Naive thymus-derived CD4-positive, alpha-beta T cell (primary cell): ENCODE data around the gene FZD8. TPM values are rescaled to one million over a fixed set of nuclear protein-coding genes. Genes with fewer than 3 reads are reported as not detected.

Experiments
- ATAC-seq: fragments of 150-1000 bp; cut with Tn5 transposase; 2 replicates; pipeline ENCODE4 v1.10.0; 2021; ENCODE audit warnings: mild to moderate bottlenecking, moderate library complexity
- CTCF ChIA-PET: fragments of 350-600 bp; sonication (Branson Sonifier 250); formaldehyde crosslinking; loops from one replicate; lab custom pipeline; 2021; ENCODE audit warnings: antibody characterized with exemption; lab: Charles Lee
- POLR2A ChIA-PET: fragments of 350-600 bp; sonication (Branson Sonifier 250); formaldehyde crosslinking; loops from one replicate; lab custom pipeline; 2021; ENCODE audit warnings: antibody characterized with exemption, inconsistent platforms; lab: Charles Lee
- DNase-seq, 9 donors: peaks; one replicate each; pipeline versions ENCODE4 v3.0.0 to v3.0.0-alpha.2; 2020 to 2022; ENCODE audit warnings: mixed read lengths in 1 of 9
- H3K27ac ChIP-seq: one replicate; pipeline ENCODE4 v1.7.0; 2013; ENCODE audit warnings: mild to moderate bottlenecking, low read depth, low read length, moderate library complexity
- H3K27me3 ChIP-seq, 2 donors: one replicate each; pipeline ENCODE4 v1.7.0; 2013; ENCODE audit warnings: low read length in 2 of 2, mild to moderate bottlenecking in 2 of 2, moderate library complexity in 2 of 2; ENCODE audit not compliant: control insufficient read depth in 2 of 2, insufficient read depth in 2 of 2
- H3K36me3 ChIP-seq, 3 experiments: 1 replicate in 2 of 3; 2 replicates in 1 of 3; pipeline ENCODE4 v1.7.0; 2013; ENCODE audit warnings: low read length in 3 of 3, mild to moderate bottlenecking in 3 of 3, moderate library complexity in 1 of 3; ENCODE audit not compliant: insufficient read depth in 3 of 3, control insufficient read depth in 2 of 3
- H3K4me1 ChIP-seq, 2 donors: one replicate each; pipeline ENCODE4 v1.7.0; 2013; ENCODE audit warnings: low read length in 2 of 2, mild to moderate bottlenecking in 2 of 2, moderate library complexity in 1 of 2; ENCODE audit not compliant: control insufficient read depth in 2 of 2, insufficient read depth in 2 of 2
- H3K4me3 ChIP-seq: 2 replicates; pipeline ENCODE4 v1.7.0; 2013; ENCODE audit warnings: mild to moderate bottlenecking, low read length
- H3K9me3 ChIP-seq, 3 experiments: 1 replicate in 2 of 3; 2 replicates in 1 of 3; pipeline ENCODE4 v1.7.0; 2013; ENCODE audit warnings: low read length in 3 of 3; ENCODE audit not compliant: control insufficient read depth in 2 of 3
- H3K27ac Mint-ChIP-seq, 9 donors: one replicate each; pipeline ENCODE4 v1.8.0; 2020 to 2022; ENCODE audit warnings: mixed read lengths in 9 of 9, mild to moderate bottlenecking in 8 of 9, moderate library complexity in 5 of 9, inconsistent platforms in 2 of 9
- H3K27me3 Mint-ChIP-seq, 5 donors: one replicate each; pipeline ENCODE4 v1.8.0; 2021 to 2022; ENCODE audit warnings: mixed read lengths in 5 of 5, mild to moderate bottlenecking in 1 of 5
- H3K36me3 Mint-ChIP-seq, 5 donors: one replicate each; pipeline ENCODE4 v1.8.0; 2020 to 2022; ENCODE audit warnings: mixed read lengths in 5 of 5, mild to moderate bottlenecking in 3 of 5, inconsistent platforms in 1 of 5
- H3K4me1 Mint-ChIP-seq, 7 donors: one replicate each; pipeline ENCODE4 v1.8.0; 2020 to 2022; ENCODE audit warnings: mixed read lengths in 7 of 7, mild to moderate bottlenecking in 3 of 7, inconsistent platforms in 1 of 7
- H3K4me3 Mint-ChIP-seq, 10 donors: one replicate each; pipeline ENCODE4 v1.8.0; 2020 to 2022; ENCODE audit warnings: mild to moderate bottlenecking in 10 of 10, mixed read lengths in 10 of 10, moderate library complexity in 6 of 10, inconsistent platforms in 2 of 10
- H3K9me3 Mint-ChIP-seq, 11 donors: one replicate each; pipeline ENCODE4 v1.8.0; 2020 to 2022; ENCODE audit warnings: mixed read lengths in 11 of 11, mild to moderate bottlenecking in 4 of 11, inconsistent platforms in 1 of 11, moderate library complexity in 1 of 11
- intact Hi-C, 2 donors: fragments of 100-400 bp; cut with micrococcal nuclease; formaldehyde crosslinking; loops; one replicate each; pipeline ENCODE4 v1.15.1; 2023
- polyA plus RNA-seq, 2 donors: library from polyadenylated mRNA; unstranded; fragments of 300-500 nt; fragmentation: Illumina TruSeq; gene quantifications; one replicate each; pipeline ENCODE4 v1.2.3, GENCODE V29; 2021
- total RNA-seq, 6 experiments: library from RNA in 5 of 6; stranded (reverse) in 5 of 6; gene quantifications; 1 replicate in 5 of 6; 2 replicates in 1 of 6; pipeline ENCODE4 v1.2.3 and lab custom pipeline; 2021 to 2026

FZD8 gene
- total and polyA plus RNA-seq, 7 experiments from 2014 or later, result 0.19 to 1.7 (median 0.47) TPM; not detected in 2

DNA sequence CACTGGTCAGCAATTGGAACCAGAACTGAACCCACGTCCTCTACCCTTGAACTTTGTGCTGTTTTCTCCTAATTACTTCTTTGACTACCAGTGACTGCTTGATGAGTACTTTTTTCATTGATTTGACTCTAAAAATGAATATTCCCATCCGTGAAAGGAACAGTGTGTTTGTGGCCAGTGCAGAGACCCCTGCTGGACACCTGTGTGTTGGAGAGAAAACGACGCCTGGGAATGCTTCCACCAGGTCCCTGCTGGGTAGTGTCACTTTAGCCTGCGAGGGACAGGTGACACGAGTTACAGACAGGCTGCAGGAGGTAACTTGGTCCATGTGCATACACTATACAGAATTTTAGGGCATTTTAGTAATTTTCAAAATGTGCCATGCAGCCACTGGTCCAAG lies 43.7 kb downstream of the FZD8 start:
- no peak for ATAC-seq
- no peak overlapping the region for H3K4me3 Mint-ChIP-seq

DNA sequence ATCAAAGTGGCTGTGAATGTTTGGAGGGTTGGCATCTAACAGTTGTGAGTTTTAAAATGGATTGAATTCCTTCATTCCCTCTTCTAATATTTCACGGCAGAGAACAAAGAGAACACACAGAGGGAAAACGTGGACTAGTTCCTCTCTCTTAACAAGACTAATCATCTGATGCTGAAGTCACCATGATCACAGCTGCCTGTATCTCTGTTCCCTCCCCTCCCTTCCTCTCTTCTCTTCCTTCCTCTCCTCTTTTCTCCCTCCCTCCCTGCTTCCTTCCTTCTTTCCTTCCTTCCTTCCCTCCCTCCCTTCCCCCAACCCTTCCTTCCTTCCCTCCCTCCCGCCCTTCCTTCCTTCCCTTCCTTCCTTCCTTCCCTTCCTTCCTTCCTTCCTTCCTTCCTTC lies 47.0 kb downstream of the FZD8 start:
- ATAC-seq, result no peak
- H3K27ac Mint-ChIP-seq, result no peak overlapping the region
- Histone ChIP-seq H3K9me3 (peaks cover 0 to 7% (median 0%) of the 10 kb centered on the region in 3 experiments), H3K4me3 (no peak overlapping the region), H3K36me3 (no peaks in the 10 kb centered on the region), H3K27me3 (no peaks in the 10 kb centered on the region), H3K4me1 (no peaks in the 10 kb centered on the region), H3K27ac (no peak overlapping the region)
- intact Hi-C loops, result no loop called here
- H3K4me3 Mint-ChIP-seq, result no peak overlapping the region
- H3K9me3 Mint-ChIP-seq, result peaks cover 3 to 28% (median 13%) of the 10 kb centered on the region in 11 donors
- no peak for DNase-seq
- CTCF ChIA-PET, result no interaction called here
- H3K27me3 Mint-ChIP-seq, result peaks cover 0 to 35% (median 23%) of the 10 kb centered on the region in 5 donors
- POLR2A ChIA-PET, result no interaction called here
- H3K36me3 Mint-ChIP-seq, result peaks cover 0 to 10% (median 6%) of the 10 kb centered on the region in 5 donors
- H3K4me1 Mint-ChIP-seq, result peaks cover 0 to 1% (median 0%) of the 10 kb centered on the region in 7 donors

More for the DNA sequence above, 43.7 kb downstream of the FZD8 start:
- peaks cover under 1 to 35% (median 25%) of the 10 kb centered on the region in 5 donors for H3K27me3 Mint-ChIP-seq
- peaks cover 0 to 1% (median 0%) of the 10 kb centered on the region in 7 donors for H3K4me1 Mint-ChIP-seq
- peaks cover 0 to 17% (median 5%) of the 10 kb centered on the region in 11 donors for H3K9me3 Mint-ChIP-seq
- Histone ChIP-seq H3K27ac (no peak overlapping the region), H3K9me3 (no peaks in the 10 kb centered on the region), H3K4me1 (no peaks in the 10 kb centered on the region), H3K36me3 (no peaks in the 10 kb centered on the region), H3K4me3 (no peak overlapping the region), H3K27me3 (no peaks in the 10 kb centered on the region)
- POLR2A ChIA-PET, result no interaction called here
- CTCF ChIA-PET, result no interaction called here
- H3K36me3 Mint-ChIP-seq, result peaks cover 0 to 5% (median 4%) of the 10 kb centered on the region in 5 donors
- no peak for DNase-seq
- H3K27ac Mint-ChIP-seq, result no peak overlapping the region
- intact Hi-C loops, result no loop called here

DNA sequence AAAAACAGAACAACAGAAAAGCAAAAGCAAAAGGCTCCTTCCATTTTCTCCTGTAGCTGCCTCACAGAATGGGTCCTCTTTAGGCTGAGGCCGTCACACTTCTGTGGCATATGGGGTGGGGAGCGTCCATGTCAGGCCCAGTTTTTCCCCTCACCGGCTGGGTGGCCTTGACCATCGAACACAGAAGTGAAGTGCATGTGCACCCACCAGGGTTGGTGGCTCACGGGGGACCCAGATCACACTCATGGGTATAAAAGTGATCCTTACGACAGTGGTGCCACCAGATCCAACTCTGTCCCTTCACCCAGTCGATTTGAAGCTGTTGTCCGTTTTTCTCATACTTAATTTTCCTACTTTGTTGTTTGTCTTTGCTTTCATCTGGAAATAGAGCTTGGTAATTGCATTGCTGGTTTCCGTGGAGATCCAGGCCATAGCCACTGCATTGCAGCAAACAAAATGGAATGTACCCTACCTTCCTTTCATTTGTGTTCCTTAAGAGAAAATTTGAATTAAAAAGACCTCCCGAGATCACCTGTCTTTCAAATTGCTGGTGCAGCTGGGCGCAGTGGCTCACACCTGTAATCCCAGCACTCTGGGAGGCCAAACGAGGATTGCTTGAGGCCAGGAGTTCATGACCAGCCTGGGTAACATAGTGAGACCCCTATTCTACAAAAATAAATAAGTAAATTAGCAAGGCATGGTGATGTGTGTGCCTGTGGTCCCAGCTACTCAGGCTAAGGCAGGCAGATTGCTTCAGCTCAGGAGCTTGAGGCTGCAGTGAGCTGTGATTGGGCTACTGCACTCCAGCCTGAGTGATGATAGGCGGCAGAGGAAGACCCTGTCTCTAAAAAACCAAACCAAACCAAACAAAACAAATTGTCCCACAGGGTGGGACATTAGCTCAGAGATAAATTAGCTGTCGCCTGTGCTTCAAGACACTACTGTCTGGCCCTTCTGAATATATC lies 47.7 kb downstream of the FZD8 start:
- H3K4me3 ChIP-seq, result no peak overlapping the region
- no peaks in the 10 kb centered on the region for H3K27me3 ChIP-seq
- H3K27me3 Mint-ChIP-seq, result peaks cover 0 to 37% (median 17%) of the 10 kb centered on the region in 5 donors
- H3K36me3 ChIP-seq, result no peaks in the 10 kb centered on the region
- peaks cover 0 to 10% (median 6%) of the 10 kb centered on the region in 5 donors for H3K36me3 Mint-ChIP-seq
- no peak for ATAC-seq
- CTCF ChIA-PET, result no interaction called here
- H3K9me3 Mint-ChIP-seq, result peaks cover 3 to 30% (median 13%) of the 10 kb centered on the region in 11 donors
- peaks cover 0 to 7% (median 0%) of the 10 kb centered on the region in 3 experiments for H3K9me3 ChIP-seq
- no peak overlapping the region for H3K4me3 Mint-ChIP-seq
- no peak overlapping the region for H3K27ac ChIP-seq
- no peak overlapping the region for H3K27ac Mint-ChIP-seq
- DNase-seq, result no peak
- no peaks in the 10 kb centered on the region for H3K4me1 ChIP-seq
- H3K4me1 Mint-ChIP-seq, result peaks cover 0 to 1% (median 0%) of the 10 kb centered on the region in 7 donors
- POLR2A ChIA-PET, result no interaction called here
- intact Hi-C loops, result no loop called here

DNA sequence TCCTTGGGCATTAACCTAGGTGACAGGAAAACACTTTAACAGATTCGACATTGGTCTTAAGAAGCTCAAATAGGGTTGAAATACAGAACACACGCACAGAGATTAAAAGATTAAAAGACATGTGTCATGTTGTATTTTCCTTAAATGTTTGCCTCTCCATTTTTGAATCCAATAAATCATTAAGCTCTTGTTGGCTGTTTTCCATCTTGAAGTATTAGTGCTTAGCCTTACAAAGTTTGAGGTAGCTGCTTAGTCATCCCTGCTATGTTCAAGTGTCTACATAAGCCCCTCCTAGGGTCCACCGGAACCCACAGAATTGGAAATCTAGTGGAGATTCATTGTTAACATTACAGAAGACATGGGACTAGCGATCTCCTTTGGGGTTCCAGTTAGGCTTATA lies 49.7 kb downstream of the FZD8 start:
- CTCF ChIA-PET, result no interaction called here
- POLR2A ChIA-PET, result no interaction called here
- Mint-ChIP-seq H3K9me3 (peaks cover 7 to 32% (median 13%) of the 10 kb centered on the region in 11 donors), H3K27me3 (peaks cover 0 to 40% (median 22%) of the 10 kb centered on the region in 5 donors), H3K4me3 (no peak overlapping the region), H3K27ac (no peak overlapping the region), H3K36me3 (peaks cover 0 to 10% (median 6%) of the 10 kb centered on the region in 5 donors), H3K4me1 (no peaks in the 10 kb centered on the region)
- no peaks in the 10 kb centered on the region for H3K27me3 ChIP-seq
- H3K4me1 ChIP-seq, result no peaks in the 10 kb centered on the region
- H3K27ac ChIP-seq, result no peak overlapping the region
- no peak for DNase-seq
- intact Hi-C loops, result no loop called here
- no peak for ATAC-seq
- H3K36me3 ChIP-seq, result no peaks in the 10 kb centered on the region
- H3K9me3 ChIP-seq, result peaks cover 0 to 7% (median 0%) of the 10 kb centered on the region in 3 experiments
- H3K4me3 ChIP-seq, result no peak overlapping the region

DNA sequence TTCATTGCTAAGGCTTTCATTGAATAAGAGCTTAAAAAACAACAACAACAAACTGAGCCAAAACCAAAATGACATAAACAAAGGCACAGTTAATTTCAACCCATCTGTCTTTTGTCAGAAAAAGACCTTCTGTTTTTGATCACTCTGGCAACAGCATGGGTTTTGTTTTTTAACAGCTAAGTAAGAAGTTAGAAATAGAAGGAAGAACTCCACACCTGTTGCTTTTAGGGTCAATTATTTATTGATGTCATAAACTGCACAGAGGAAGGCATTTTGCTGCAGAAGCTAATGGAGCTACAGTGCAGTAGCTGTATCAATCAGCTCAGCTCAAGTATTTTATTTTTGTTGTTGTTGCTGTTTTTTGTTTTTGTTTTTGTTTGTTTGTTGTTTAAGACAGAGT lies 53.3 kb downstream of the FZD8 start:
- intact Hi-C loops, result no loop called here
- Mint-ChIP-seq H3K4me3 (no peak overlapping the region), H3K27ac (no peak overlapping the region), H3K4me1 (peaks cover 0 to 13% (median 0%) of the 10 kb centered on the region in 7 donors), H3K9me3 (peaks cover 6 to 32% (median 13%) of the 10 kb centered on the region in 11 donors), H3K36me3 (peaks cover 0 to 10% (median 6%) of the 10 kb centered on the region in 5 donors), H3K27me3 (peaks cover 0 to 41% (median 22%) of the 10 kb centered on the region in 5 donors)
- POLR2A ChIA-PET, result no interaction called here
- DNase-seq (no peak), ATAC-seq (no peak)
- no peaks in the 10 kb centered on the region for H3K36me3 ChIP-seq
- no peak overlapping the region for H3K4me3 ChIP-seq
- CTCF ChIA-PET, result no interaction called here
- H3K4me1 ChIP-seq, result no peaks in the 10 kb centered on the region
- H3K9me3 ChIP-seq, result peaks cover 0 to 7% (median 0%) of the 10 kb centered on the region in 3 experiments
- no peak overlapping the region for H3K27ac ChIP-seq
- no peaks in the 10 kb centered on the region for H3K27me3 ChIP-seq
